IMR-90 (cell line): ENCODE results near the gene MRPS26. TPM values are rescaled to one million over a fixed set of nuclear protein-coding genes. Genes with fewer than 3 reads are reported as not detected.

Experiments
- ATAC-seq: fragments of 200-7000 bp; cut with Tn5 transposase; 2 replicates; pipeline ENCODE4 v1.9.1; 2020; ENCODE audit warnings: low read depth, mild to moderate bottlenecking, moderate library complexity
- BruUV-seq: library from RNA; stranded (reverse); fragments of 400-500 nt; replicated peaks from 2 replicates; lab custom pipeline; 2021; lab: Mats Ljungman, UMichigan
- CTCF ChIA-PET: fragments of 300-600 bp; formaldehyde crosslinking; extraction: SDS; loops from one replicate; lab custom pipeline; 2021; ENCODE audit warnings: antibody characterized with exemption; lab: Yijun Ruan, JAX
- POLR2A ChIA-PET: fragments of 300-600 bp; sonication (Branson Sonifier 250); formaldehyde crosslinking; loops from one replicate; lab custom pipeline; 2022; ENCODE audit warnings: antibody characterized with exemption; ENCODE audit not compliant: unreplicated experiment; lab: Charles Lee
- DNase-seq: peaks from one replicate; pipeline ENCODE4 v3.0.0; 2013
- H2AFZ ChIP-seq: replicated peaks from 2 replicates; pipeline ENCODE3; 2013; ENCODE audit warnings: low read length, mild to moderate bottlenecking; ENCODE audit not compliant: poor library complexity
- H2AK5ac ChIP-seq: 2 replicates; pipeline ENCODE4 v1.6.1; 2013; ENCODE audit warnings: low read depth, low read length, inconsistent platforms
- H2AK9ac ChIP-seq: replicated peaks from 2 replicates; pipeline ENCODE3; 2013; ENCODE audit warnings: mild to moderate bottlenecking, low read depth, low read length, moderate library complexity; ENCODE audit not compliant: poor library complexity
- H2BK120ac ChIP-seq: 2 replicates; pipeline ENCODE4 v1.6.1; 2013; ENCODE audit warnings: low read depth, low read length, inconsistent platforms
- H2BK15ac ChIP-seq: 3 replicates; pipeline ENCODE4 v1.6.1; 2013; ENCODE audit warnings: low read depth, low read length, inconsistent platforms
- H2BK20ac ChIP-seq: 2 replicates; pipeline ENCODE4 v1.6.1; 2013; ENCODE audit warnings: low read depth, mild to moderate bottlenecking, inconsistent platforms, low read length, moderate library complexity
- H2BK5ac ChIP-seq: 2 replicates; pipeline ENCODE4 v1.6.1; 2013; ENCODE audit warnings: mild to moderate bottlenecking, low read depth, low read length, inconsistent platforms; ENCODE audit not compliant: poor library complexity, severe bottlenecking
- H3K14ac ChIP-seq: replicated peaks from 2 replicates; pipeline ENCODE4 v1.6.1; 2013; ENCODE audit warnings: low read depth, low read length, inconsistent platforms
- H3K18ac ChIP-seq: 2 replicates; pipeline ENCODE4 v1.6.1; 2013; ENCODE audit warnings: low read depth, low read length, control low read depth
- H3K23ac ChIP-seq: 2 replicates; pipeline ENCODE4 v1.6.1; 2013; ENCODE audit warnings: low read depth, low read length, inconsistent platforms
- H3K27ac ChIP-seq: 2 replicates; pipeline ENCODE4 v1.5.1; 2013; ENCODE audit warnings: mild to moderate bottlenecking, control low read depth, low read length; ENCODE audit not compliant: insufficient read depth
- H3K27me3 ChIP-seq: 2 replicates; pipeline ENCODE4 v1.6.1; 2013; ENCODE audit warnings: low read length; ENCODE audit not compliant: control insufficient read depth, insufficient read depth
- H3K36me3 ChIP-seq: 2 replicates; pipeline ENCODE4 v1.6.1; 2013; ENCODE audit warnings: low read length, mixed read lengths; ENCODE audit not compliant: control insufficient read depth, insufficient read depth
- H3K4ac ChIP-seq: 2 replicates; pipeline ENCODE4 v1.6.1; 2013; ENCODE audit warnings: low read depth, low read length, inconsistent platforms
- H3K4me1 ChIP-seq: 2 replicates; pipeline ENCODE4 v1.6.1; 2013; ENCODE audit warnings: low read length, mixed read lengths; ENCODE audit not compliant: control insufficient read depth, insufficient read depth
- H3K4me2 ChIP-seq: 2 replicates; pipeline ENCODE4 v1.6.1; 2013; ENCODE audit warnings: low read depth, mild to moderate bottlenecking, control low read depth, low read length, moderate library complexity
- H3K4me3 ChIP-seq: 2 replicates; pipeline ENCODE4 v1.5.1; 2013; ENCODE audit warnings: low read depth, mild to moderate bottlenecking, control low read depth, low read length, moderate library complexity; ENCODE audit not compliant: insufficient read depth
- H3K56ac ChIP-seq: 2 replicates; pipeline ENCODE4 v1.6.1; 2013; ENCODE audit warnings: low read length, inconsistent platforms; ENCODE audit not compliant: insufficient read depth; ENCODE audit errors: extremely low read depth
- H3K79me1 ChIP-seq, 2 experiments: 2 replicates each; pipeline ENCODE4 v1.6.1; 2013; ENCODE audit warnings: low read length in 2 of 2, inconsistent platforms in 1 of 2, low read depth in 1 of 2
- H3K9ac ChIP-seq: 2 replicates; pipeline ENCODE4 v1.6.1; 2013; ENCODE audit warnings: low read depth, low read length, control low read depth
- H3K9me1 ChIP-seq: 2 replicates; pipeline ENCODE4 v1.6.1; 2013; ENCODE audit warnings: low read length, inconsistent platforms; ENCODE audit not compliant: insufficient read depth
- H3K9me3 ChIP-seq: 2 replicates; pipeline ENCODE4 v1.6.1; 2013; ENCODE audit warnings: low read length; ENCODE audit not compliant: control insufficient read depth, insufficient read depth
- H4K20me1 ChIP-seq: 2 replicates; pipeline ENCODE4 v1.6.1; 2013; ENCODE audit warnings: low read length, inconsistent platforms; ENCODE audit not compliant: insufficient read depth
- H4K5ac ChIP-seq: 2 replicates; pipeline ENCODE4 v1.6.1; 2013; ENCODE audit warnings: mild to moderate bottlenecking, low read depth, low read length, control low read depth
- H4K8ac ChIP-seq, 2 experiments: 2 replicates each; pipeline ENCODE4 v1.6.1; 2013; ENCODE audit warnings: low read depth in 2 of 2, low read length in 2 of 2, control low read depth in 1 of 2, inconsistent platforms in 1 of 2
- H4K91ac ChIP-seq: 2 replicates; pipeline ENCODE4 v1.6.1; 2013; ENCODE audit warnings: low read depth, low read length, inconsistent platforms; ENCODE audit not compliant: insufficient read depth
- BHLHE40 ChIP-seq: fragments of 150-350 bp; IDR thresholded peaks from 2 replicates; pipeline ENCODE4 v1.6.1; 2016; ENCODE audit warnings: mild to moderate bottlenecking, low read depth, low read length
- CEBPB ChIP-seq: IDR thresholded peaks from 2 replicates; pipeline ENCODE4 v1.6.1; 2012; ENCODE audit warnings: low read depth, low read length, improper control_type of control experiment
- CHD1 ChIP-seq: IDR thresholded peaks from 2 replicates; pipeline ENCODE4 v1.6.1; 2012; ENCODE audit warnings: low read depth, low read length, improper control_type of control experiment
- FOS ChIP-seq: fragments of 150-350 bp; IDR thresholded peaks from 2 replicates; pipeline ENCODE4 v1.6.1; 2016; ENCODE audit warnings: low read depth, low read length
- MAFK ChIP-seq: IDR thresholded peaks from 2 replicates; pipeline ENCODE4 v1.6.1; 2012; ENCODE audit warnings: low read depth, low read length, improper control_type of control experiment
- MAZ ChIP-seq: IDR thresholded peaks from 2 replicates; pipeline ENCODE4 v1.6.1; 2012; ENCODE audit warnings: low read depth, mild to moderate bottlenecking, low read length, improper control_type of control experiment, moderate library complexity, borderline replicate concordance
- MXI1 ChIP-seq: IDR thresholded peaks from 2 replicates; pipeline ENCODE4 v1.6.1; 2012; ENCODE audit warnings: low read depth, mild to moderate bottlenecking, low read length, moderate library complexity, borderline replicate concordance
- NFE2L2 ChIP-seq: fragments of 150-350 bp; IDR thresholded peaks from 2 replicates; pipeline ENCODE4 v1.6.1; 2016; ENCODE audit warnings: low read depth, mild to moderate bottlenecking, low read length
- POLR2A ChIP-seq: IDR thresholded peaks from 2 replicates; pipeline ENCODE4 v1.6.1; 2012; ENCODE audit warnings: mild to moderate bottlenecking, low read depth, low read length
- RAD21 ChIP-seq: IDR thresholded peaks from 2 replicates; pipeline ENCODE4 v1.6.1; 2012; ENCODE audit warnings: low read length, improper control_type of control experiment
- RCOR1 ChIP-seq: IDR thresholded peaks from 2 replicates; pipeline ENCODE4 v1.6.1; 2012; ENCODE audit warnings: mild to moderate bottlenecking, low read length, improper control_type of control experiment; ENCODE audit not compliant: insufficient replicate concordance
- RFX5 ChIP-seq: IDR thresholded peaks from 2 replicates; pipeline ENCODE4 v1.8.0; 2012; ENCODE audit warnings: low read depth, mild to moderate bottlenecking, low read length, moderate library complexity
- SMC3 ChIP-seq: fragments of 150-350 bp; IDR thresholded peaks from 2 replicates; pipeline ENCODE4 v1.6.1; 2016; ENCODE audit warnings: low read depth, mild to moderate bottlenecking, antibody characterized with exemption, low read length, moderate library complexity
- WGBS, 2 experiments: methylation state at CpG; one replicate each; pipeline versions ENCODE4 v1.1.5 to v1.1.7; 2013; ENCODE audit warnings: missing lambda C conversion rate in 2 of 2; ENCODE audit not compliant: insufficient read length in 1 of 2; ENCODE audit errors: extremely low coverage in 2 of 2; 5-methylcytosine and 5-hydroxymethylcytosine counted together
- dilution Hi-C: fragments of 300-500 bp; cut with HindIII; formaldehyde crosslinking; loops from one replicate; pipeline ENCODE4 v1.14.3; 2018; ENCODE audit warnings: low sequenced_read_pairs; ENCODE audit not compliant: unreplicated experiment
- in situ Hi-C: fragments of 300-500 bp; cut with MboI; formaldehyde crosslinking; loops from 3 replicates; pipeline ENCODE4 v1.14.3; 2019; ENCODE audit warnings: low sequenced_read_pairs, inconsistent platforms, mixed read lengths
- intact Hi-C: fragments of 100-400 bp; cut with micrococcal nuclease; formaldehyde crosslinking; loops from 2 replicates; pipeline ENCODE4 v1.10.0; 2022
- polyA plus RNA-seq, 3 experiments: library from polyadenylated mRNA; depleted of rRNA; stranded (reverse); fragments of >200 nt; gene quantifications; 2 replicates each; pipeline ENCODE4 v1.2.3, GENCODE V29; 2012; ENCODE audit warnings: low replicate concordance in 1 of 3
- total RNA-seq: library from RNA; depleted of rRNA; stranded (reverse); fragments of >200 nt; gene quantifications from 2 replicates; pipeline ENCODE4 v1.2.3, GENCODE V29; 2012
- TF ChIP-seq, protein P1 (sequence below): fragments of 150-350 bp; IDR thresholded peaks from 2 replicates; pipeline ENCODE4 v1.6.1; 2017; ENCODE audit warnings: mild to moderate bottlenecking, antibody characterized with exemption, low read length, low read depth
- TF ChIP-seq, protein P2 (sequence below): fragments of 150-350 bp; IDR thresholded peaks from 2 replicates; pipeline ENCODE4 v1.6.1; 2016; ENCODE audit warnings: low read depth, mild to moderate bottlenecking, low read length, moderate library complexity, borderline replicate concordance
- TF ChIP-seq, protein P3 (sequence below): conservative IDR thresholded peaks from 2 replicates; pipeline ENCODE4 v1.5.1; 2012; ENCODE audit warnings: mild to moderate bottlenecking, low read depth, low read length, improper control_type of control experiment

Gene MRPS26
- total and polyA plus RNA-seq, 2 of the 4 experiments (the other 2 are of a cell fraction): 22.2 to 38.6 TPM

DNA sequence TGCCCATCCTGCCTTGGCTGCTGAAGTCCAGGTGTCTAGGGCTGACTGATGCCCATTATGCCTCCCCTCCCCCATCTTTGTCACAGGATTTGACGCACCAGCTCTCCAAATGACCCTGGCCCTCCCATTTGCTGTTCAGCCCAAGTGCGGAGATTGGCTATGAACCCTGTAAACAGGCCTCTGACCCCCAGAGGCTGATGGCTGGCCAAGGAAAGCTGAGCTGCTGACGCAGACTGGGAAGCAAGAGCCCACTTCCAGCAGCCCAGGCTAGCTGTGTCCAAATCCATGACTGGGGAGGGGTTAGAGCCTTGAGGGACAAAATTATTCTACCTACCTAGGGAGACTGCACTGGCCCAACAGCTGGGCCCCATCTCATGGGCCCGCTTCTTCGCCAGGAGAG is 3.2 kb upstream of the MRPS26 start:
- peaks cover 21% of the 10 kb centered on the region for H3K9me1 ChIP-seq
- peaks cover 13% of the 10 kb centered on the region for H3K4me1 ChIP-seq
- dilution Hi-C loops (no loop called here), intact Hi-C loops (no loop called here), in situ Hi-C loops (no loop called here)
- no peak overlapping the region for H3K4me3 ChIP-seq
- H2AK9ac ChIP-seq: peak overlapping the region; percentile 14
- H3K18ac ChIP-seq: no peak overlapping the region
- peaks cover 25% of the 10 kb centered on the region for H3K36me3 ChIP-seq
- ChIA-PET CTCF (interaction anchor here (0.7 kb wide), 1 partner anchor 42 kb away, joined by 3 read pairs; no protein-coding TSS in a partner anchor), POLR2A (no interaction called here)
- H2AK5ac ChIP-seq: no peak overlapping the region
- H3K23ac ChIP-seq: no peak overlapping the region
- no peak overlapping the region for H2AFZ ChIP-seq
- H2BK5ac ChIP-seq: no peak overlapping the region
- H3K79me1 ChIP-seq: peaks cover 10 to 16% of the 10 kb centered on the region in 2 experiments
- no peak overlapping the region for H3K9ac ChIP-seq
- H3K4me2 ChIP-seq: no peak overlapping the region
- H2BK20ac ChIP-seq: no peak overlapping the region
- no peak overlapping the region for H4K91ac ChIP-seq
- no peak overlapping the region for H4K8ac ChIP-seq
- H3K27me3 ChIP-seq: no peaks in the 10 kb centered on the region
- H3K4ac ChIP-seq: no peak overlapping the region
- H2BK15ac ChIP-seq: no peak overlapping the region
- no peak overlapping the region for H2BK120ac ChIP-seq
- ATAC-seq (no peak), DNase-seq (no peak)
- BruUV-seq: no TSS peak
- TF ChIP-seq MAZ: no peak
- no peak for TF ChIP-seq RCOR1
- no peak for TF ChIP-seq MXI1
- TF ChIP-seq RFX5: no peak
- TF ChIP-seq, protein P1, sequence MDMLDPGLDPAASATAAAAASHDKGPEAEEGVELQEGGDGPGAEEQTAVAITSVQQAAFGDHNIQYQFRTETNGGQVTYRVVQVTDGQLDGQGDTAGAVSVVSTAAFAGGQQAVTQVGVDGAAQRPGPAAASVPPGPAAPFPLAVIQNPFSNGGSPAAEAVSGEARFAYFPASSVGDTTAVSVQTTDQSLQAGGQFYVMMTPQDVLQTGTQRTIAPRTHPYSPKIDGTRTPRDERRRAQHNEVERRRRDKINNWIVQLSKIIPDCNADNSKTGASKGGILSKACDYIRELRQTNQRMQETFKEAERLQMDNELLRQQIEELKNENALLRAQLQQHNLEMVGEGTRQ: no peak
- no peak for TF ChIP-seq CEBPB
- TF ChIP-seq CHD1: no peak
- TF ChIP-seq MAFK: no peak
- no peak for TF ChIP-seq BHLHE40
- no peak for TF ChIP-seq NFE2L2
- TF ChIP-seq, protein P2, sequence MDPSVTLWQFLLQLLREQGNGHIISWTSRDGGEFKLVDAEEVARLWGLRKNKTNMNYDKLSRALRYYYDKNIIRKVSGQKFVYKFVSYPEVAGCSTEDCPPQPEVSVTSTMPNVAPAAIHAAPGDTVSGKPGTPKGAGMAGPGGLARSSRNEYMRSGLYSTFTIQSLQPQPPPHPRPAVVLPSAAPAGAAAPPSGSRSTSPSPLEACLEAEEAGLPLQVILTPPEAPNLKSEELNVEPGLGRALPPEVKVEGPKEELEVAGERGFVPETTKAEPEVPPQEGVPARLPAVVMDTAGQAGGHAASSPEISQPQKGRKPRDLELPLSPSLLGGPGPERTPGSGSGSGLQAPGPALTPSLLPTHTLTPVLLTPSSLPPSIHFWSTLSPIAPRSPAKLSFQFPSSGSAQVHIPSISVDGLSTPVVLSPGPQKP: no peak
- no peak for TF ChIP-seq POLR2A
- TF ChIP-seq FOS: no peak
- no peak for TF ChIP-seq SMC3
- TF ChIP-seq, protein P3, sequence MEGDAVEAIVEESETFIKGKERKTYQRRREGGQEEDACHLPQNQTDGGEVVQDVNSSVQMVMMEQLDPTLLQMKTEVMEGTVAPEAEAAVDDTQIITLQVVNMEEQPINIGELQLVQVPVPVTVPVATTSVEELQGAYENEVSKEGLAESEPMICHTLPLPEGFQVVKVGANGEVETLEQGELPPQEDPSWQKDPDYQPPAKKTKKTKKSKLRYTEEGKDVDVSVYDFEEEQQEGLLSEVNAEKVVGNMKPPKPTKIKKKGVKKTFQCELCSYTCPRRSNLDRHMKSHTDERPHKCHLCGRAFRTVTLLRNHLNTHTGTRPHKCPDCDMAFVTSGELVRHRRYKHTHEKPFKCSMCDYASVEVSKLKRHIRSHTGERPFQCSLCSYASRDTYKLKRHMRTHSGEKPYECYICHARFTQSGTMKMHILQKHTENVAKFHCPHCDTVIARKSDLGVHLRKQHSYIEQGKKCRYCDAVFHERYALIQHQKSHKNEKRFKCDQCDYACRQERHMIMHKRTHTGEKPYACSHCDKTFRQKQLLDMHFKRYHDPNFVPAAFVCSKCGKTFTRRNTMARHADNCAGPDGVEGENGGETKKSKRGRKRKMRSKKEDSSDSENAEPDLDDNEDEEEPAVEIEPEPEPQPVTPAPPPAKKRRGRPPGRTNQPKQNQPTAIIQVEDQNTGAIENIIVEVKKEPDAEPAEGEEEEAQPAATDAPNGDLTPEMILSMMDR: no peak
- TF ChIP-seq RAD21: no peak
- 60% methylated on average over 1 of the region's 5 CpGs; no CpG with 5 or more reads in 1 of the 2 experiments for WGBS, 2 experiments
- H4K20me1 ChIP-seq: peaks cover 8% of the 10 kb centered on the region
- no peak overlapping the region for H3K56ac ChIP-seq
- no peak overlapping the region for H3K14ac ChIP-seq
- no peak overlapping the region for H4K5ac ChIP-seq
- no peak overlapping the region for H3K27ac ChIP-seq
- no peaks in the 10 kb centered on the region for H3K9me3 ChIP-seq
